Measurements from ENCODE around the gene RBFOX1.

Gene RBFOX1

GRCh38 chr16:7541026-7541425 is 208.4 kb downstream of the RBFOX1 start:
- in situ Hi-C loops (cut with HindIII; ENCODE audit: low sequenced_read_pairs) = no loop called here

GRCh38 chr16:7545251-7545650 is 212.6 kb downstream of the RBFOX1 start:
- no peak for TF ChIP-seq CTCF (IDR thresholded peaks at IDR 0.05; ENCODE audit: low read depth, low read length)
- in situ Hi-C loops (cut with HindIII; ENCODE audit: low sequenced_read_pairs) = no loop called here
- H3K4me3 ChIP-seq (ENCODE audit: low read depth, low read length) = no peak overlapping the region
- DNase-seq (ENCODE audit: low read depth, low spot score) = no peak

More at GRCh38 chr16:7541026-7541425, 208.4 kb downstream of the RBFOX1 start:
- no peak overlapping the region for H3K4me3 ChIP-seq (ENCODE audit: low read depth, low read length)
- DNase-seq (ENCODE audit: low read depth, low spot score) = no peak
- no peak for TF ChIP-seq CTCF (IDR thresholded peaks at IDR 0.05; ENCODE audit: low read depth, low read length)

DNA sequence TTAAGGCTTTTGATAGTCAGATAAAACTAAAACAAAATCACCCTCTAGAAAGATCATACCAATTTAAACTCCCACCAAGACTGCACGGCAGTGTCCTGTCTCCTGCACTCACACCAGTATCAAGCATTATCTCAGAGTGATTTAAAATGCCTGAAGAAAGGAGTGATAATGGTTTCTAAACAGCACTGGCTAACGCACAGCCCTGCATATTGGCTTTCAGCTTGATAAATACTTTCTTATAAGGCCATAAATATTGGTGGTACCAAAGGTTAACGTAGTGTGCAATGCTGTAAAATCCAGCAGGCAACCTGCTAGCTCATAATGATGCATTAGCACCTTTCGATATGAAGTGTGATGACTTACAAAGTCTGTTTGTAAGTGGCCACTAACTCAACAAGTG is 214.3 kb downstream of the RBFOX1 start:
- no peak for TF ChIP-seq CTCF (IDR thresholded peaks at IDR 0.05; ENCODE audit: low read depth, low read length)
- in situ Hi-C loops (cut with HindIII; ENCODE audit: low sequenced_read_pairs) = no loop called here
- H3K4me3 ChIP-seq (ENCODE audit: low read depth, low read length) = no peak overlapping the region
- no peak for DNase-seq (ENCODE audit: low read depth, low spot score)

DNA sequence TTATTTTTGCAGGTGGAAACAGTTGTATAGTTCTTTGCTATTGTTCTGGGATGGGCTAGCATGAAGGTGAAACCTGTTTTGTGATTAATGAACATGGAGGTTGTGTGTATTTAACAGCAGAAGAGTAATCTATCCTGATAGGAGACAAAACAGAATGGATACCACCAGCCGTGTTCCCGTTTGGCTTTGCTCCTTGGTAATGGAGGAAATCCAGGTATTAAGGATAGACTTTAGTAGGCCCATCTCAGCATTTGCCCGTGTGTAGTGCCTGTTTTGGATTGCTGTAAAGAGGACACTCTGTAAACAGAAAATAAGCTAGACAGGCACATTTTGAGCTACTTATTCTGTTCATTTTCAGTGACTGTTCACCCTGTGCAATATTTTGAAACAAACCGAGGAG is 215.1 kb downstream of the RBFOX1 start:
- DNase-seq (ENCODE audit: low read depth, low spot score) = no peak
- in situ Hi-C loops (cut with HindIII; ENCODE audit: low sequenced_read_pairs) = no loop called here
- no peak overlapping the region for H3K4me3 ChIP-seq (ENCODE audit: low read depth, low read length)
- no peak for TF ChIP-seq CTCF (IDR thresholded peaks at IDR 0.05; ENCODE audit: low read depth, low read length)

- no peak for TF ChIP-seq CTCF (IDR thresholded peaks at IDR 0.05; ENCODE audit: low read depth, low read length)
- in situ Hi-C loops (cut with HindIII; ENCODE audit: low sequenced_read_pairs) = no loop called here
- DNase-seq (ENCODE audit: low read depth, low spot score) = no peak
- H3K4me3 ChIP-seq (ENCODE audit: low read depth, low read length) = no peak overlapping the region
These were observed 216.2 kb downstream of the RBFOX1 start for GRCh38 chr16:7548796-7549318.

DNA sequence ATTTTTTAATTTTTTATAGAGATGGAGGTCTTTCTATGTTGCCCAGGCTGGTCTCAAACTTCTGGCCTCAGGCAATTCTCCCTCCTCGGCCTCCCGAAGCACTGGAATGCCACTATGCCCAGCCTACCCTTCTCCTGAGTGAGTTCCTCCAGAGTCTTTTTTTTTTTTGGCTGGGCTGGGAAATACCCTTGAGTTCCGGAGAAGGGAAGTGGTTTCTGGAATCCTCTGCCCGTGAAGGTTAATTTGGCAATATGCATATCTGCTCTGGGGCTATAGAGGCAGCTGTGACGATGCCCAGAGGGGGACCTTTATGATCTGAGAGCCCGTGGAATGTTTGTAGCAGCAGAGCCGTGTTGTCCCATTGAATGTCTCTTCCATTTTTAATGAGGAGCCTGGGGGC is 217.5 kb downstream of the RBFOX1 start:
- TF ChIP-seq CTCF (IDR thresholded peaks at IDR 0.05; ENCODE audit: low read depth, low read length) = no peak
- DNase-seq (ENCODE audit: low read depth, low spot score) = no peak
- no peak overlapping the region for H3K4me3 ChIP-seq (ENCODE audit: low read depth, low read length)
- in situ Hi-C loops (cut with HindIII; ENCODE audit: low sequenced_read_pairs) = no loop called here

DNA sequence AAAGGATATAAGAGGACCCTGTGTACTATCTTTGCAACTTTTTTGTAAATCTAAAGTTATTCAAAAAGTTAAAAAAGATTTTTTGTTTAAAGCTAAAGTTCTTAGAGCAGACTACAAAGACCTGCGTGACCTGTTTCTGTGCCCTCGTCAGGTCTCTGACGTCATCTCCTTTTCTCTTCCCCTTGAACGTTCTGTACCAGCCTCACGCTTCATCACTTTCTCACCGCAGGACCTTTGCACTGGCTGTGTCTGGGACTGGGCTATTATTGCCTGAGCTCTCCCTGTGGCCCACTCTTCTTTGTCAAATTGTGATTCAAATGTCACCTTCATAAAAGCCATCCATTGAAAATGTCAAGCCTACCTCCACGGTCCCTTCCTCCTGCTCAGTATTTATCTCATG is 222.8 kb downstream of the RBFOX1 start:
- H3K4me3 ChIP-seq (ENCODE audit: low read depth, low read length) = no peak overlapping the region
- in situ Hi-C loops (cut with HindIII; ENCODE audit: low sequenced_read_pairs) = no loop called here
- DNase-seq (ENCODE audit: low read depth, low spot score) = no peak

More for the DNA sequence above, 222.8 kb downstream of the RBFOX1 start:
- no peak for TF ChIP-seq CTCF (IDR thresholded peaks at IDR 0.05; ENCODE audit: low read depth, low read length)

All from astrocyte of the spinal cord (primary cell).